H9 (cell line): ENCODE results near the gene ZNHIT2. TPM values are rescaled to one million over a fixed set of nuclear protein-coding genes. Genes with fewer than 3 reads are reported as not detected.

Experiments
- DNase-seq: peaks from one replicate; pipeline ENCODE4 v3.0.0-alpha.2; 2017
- H2AFZ ChIP-seq: one replicate; pipeline ENCODE4 v1.6.1; 2013; ENCODE audit warnings: mild to moderate bottlenecking, low read length, control low read depth, moderate library complexity
- H2AK5ac ChIP-seq: 2 replicates; pipeline ENCODE4 v1.6.1; 2013; ENCODE audit warnings: low read length, control low read depth, mixed read lengths; ENCODE audit not compliant: insufficient read length
- H2BK120ac ChIP-seq: one replicate; pipeline ENCODE4 v1.6.1; 2013; ENCODE audit warnings: low read depth, mild to moderate bottlenecking, low read length, control low read depth, inconsistent platforms; ENCODE audit not compliant: poor library complexity, severe bottlenecking
- H2BK12ac ChIP-seq: 2 replicates; pipeline ENCODE4 v1.6.1; 2013; ENCODE audit warnings: low read length, control low read depth, mixed read lengths, low read depth; ENCODE audit not compliant: insufficient read length
- H2BK15ac ChIP-seq: 2 replicates; pipeline ENCODE4 v1.6.1; 2013; ENCODE audit warnings: low read depth, low read length, control low read depth
- H2BK20ac ChIP-seq: one replicate; pipeline ENCODE4 v1.6.1; 2013; ENCODE audit warnings: low read depth, mild to moderate bottlenecking, low read length, control low read depth, inconsistent platforms; ENCODE audit not compliant: poor library complexity, severe bottlenecking
- H2BK5ac ChIP-seq: 2 replicates; pipeline ENCODE4 v1.6.1; 2013; ENCODE audit warnings: low read length, control low read depth, mixed read lengths; ENCODE audit not compliant: insufficient read length
- H3K14ac ChIP-seq: 2 replicates; pipeline ENCODE4 v1.6.1; 2013; ENCODE audit warnings: low read length, control low read depth; ENCODE audit not compliant: insufficient read depth
- H3K18ac ChIP-seq: 2 replicates; pipeline ENCODE4 v1.6.1; 2013; ENCODE audit warnings: low read depth, mild to moderate bottlenecking, mixed read lengths, low read length, control low read depth; ENCODE audit not compliant: insufficient read length
- H3K23ac ChIP-seq: 2 replicates; pipeline ENCODE4 v1.6.1; 2013; ENCODE audit warnings: low read length, control low read depth, mixed read lengths, low read depth; ENCODE audit not compliant: insufficient read length
- H3K23me2 ChIP-seq: 2 replicates; pipeline ENCODE4 v1.6.1; 2013; ENCODE audit warnings: low read depth, mild to moderate bottlenecking, mixed read lengths, low read length, control low read depth; ENCODE audit not compliant: insufficient read length, poor library complexity, severe bottlenecking
- H3K27ac ChIP-seq: 2 replicates; pipeline ENCODE4 v1.5.1; 2013; ENCODE audit warnings: low read length, control low read depth, mixed read lengths, low read depth; ENCODE audit not compliant: insufficient read length
- H3K27me3 ChIP-seq: 2 replicates; pipeline ENCODE4 v1.6.1; 2013; ENCODE audit warnings: low read length, control low read depth, inconsistent platforms; ENCODE audit not compliant: insufficient read depth
- H3K4ac ChIP-seq: 2 replicates; pipeline ENCODE4 v1.6.1; 2013; ENCODE audit warnings: low read depth, mild to moderate bottlenecking, control low read depth, inconsistent platforms, low read length, moderate library complexity
- H3K4me1 ChIP-seq: 2 replicates; pipeline ENCODE4 v1.6.1; 2013; ENCODE audit warnings: low read length, control low read depth, inconsistent platforms; ENCODE audit not compliant: insufficient read depth
- H3K4me2 ChIP-seq: 2 replicates; pipeline ENCODE4 v1.6.1; 2013; ENCODE audit warnings: low read length, control low read depth, mixed read lengths; ENCODE audit not compliant: insufficient read length, insufficient read depth
- H3K56ac ChIP-seq: 2 replicates; pipeline ENCODE4 v1.6.1; 2013; ENCODE audit warnings: low read depth, mild to moderate bottlenecking, mixed read lengths, low read length, control low read depth; ENCODE audit not compliant: insufficient read length
- H3K79me1 ChIP-seq: 2 replicates; pipeline ENCODE4 v1.6.1; 2013; ENCODE audit warnings: low read depth, mild to moderate bottlenecking, moderate library complexity, low read length, control low read depth, inconsistent platforms; ENCODE audit not compliant: insufficient read depth, poor library complexity, severe bottlenecking
- H3K79me2 ChIP-seq: 2 replicates; pipeline ENCODE4 v1.6.1; 2013; ENCODE audit warnings: low read length, control low read depth, inconsistent platforms; ENCODE audit not compliant: insufficient read depth
- H3K9ac ChIP-seq: 2 replicates; pipeline ENCODE4 v1.6.1; 2013; ENCODE audit warnings: low read length, control low read depth, mixed read lengths; ENCODE audit not compliant: insufficient read length; ENCODE audit errors: extremely low read depth
- H3K9me3 ChIP-seq: one replicate; pipeline ENCODE4 v1.6.1; 2013; ENCODE audit warnings: low read depth, low read length, inconsistent platforms; ENCODE audit not compliant: control insufficient read depth
- H3T11ph ChIP-seq: one replicate; pipeline ENCODE4 v1.6.1; 2013; ENCODE audit warnings: mild to moderate bottlenecking, low read length, control low read depth, inconsistent platforms
- H4K20me1 ChIP-seq: one replicate; pipeline ENCODE4 v1.6.1; 2013; ENCODE audit not compliant: control insufficient read depth, insufficient read length, insufficient read depth
- H4K5ac ChIP-seq: 2 replicates; pipeline ENCODE4 v1.6.1; 2013; ENCODE audit warnings: low read depth, mild to moderate bottlenecking, mixed read lengths, low read length, control low read depth; ENCODE audit not compliant: insufficient read length
- H4K8ac ChIP-seq: replicated peaks from 2 replicates; pipeline ENCODE4 v1.6.1; 2013; ENCODE audit warnings: low read length, control low read depth, mixed read lengths, low read depth; ENCODE audit not compliant: insufficient read length
- H4K91ac ChIP-seq: 2 replicates; pipeline ENCODE4 v1.6.1; 2013; ENCODE audit warnings: low read depth, mild to moderate bottlenecking, moderate library complexity, mixed read lengths, low read length, control low read depth; ENCODE audit not compliant: insufficient read length
- H3K27ac Mint-ChIP-seq, 3 experiments: 2 replicates in 2 of 3; 3 replicates in 1 of 3; pipeline ENCODE4 v1.8.0; 2020 to 2021; ENCODE audit warnings: mixed read lengths in 3 of 3, mild to moderate bottlenecking in 1 of 3, moderate library complexity in 1 of 3
- H3K27me3 Mint-ChIP-seq: 2 replicates; pipeline ENCODE4 v1.8.0; 2021; ENCODE audit warnings: low read depth, mild to moderate bottlenecking, moderate library complexity, mixed read lengths
- H3K36me3 Mint-ChIP-seq, 3 experiments: 2 replicates in 2 of 3; 3 replicates in 1 of 3; pipeline ENCODE4 v1.8.0; 2020 to 2021; ENCODE audit warnings: low read depth in 3 of 3, mixed read lengths in 3 of 3; ENCODE audit not compliant: insufficient read depth in 1 of 3
- H3K4me1 Mint-ChIP-seq, 2 experiments: 2 replicates each; pipeline ENCODE4 v1.8.0; 2020; ENCODE audit warnings: mixed read lengths in 2 of 2
- H3K4me3 Mint-ChIP-seq, 2 experiments: 2 replicates in 1 of 2; 3 replicates in 1 of 2; pipeline ENCODE4 v1.8.0; 2020 to 2021; ENCODE audit warnings: mild to moderate bottlenecking in 2 of 2, mixed read lengths in 2 of 2, moderate library complexity in 1 of 2
- H3K9me3 Mint-ChIP-seq, 2 experiments: 2 replicates in 1 of 2; 3 replicates in 1 of 2; pipeline ENCODE4 v1.8.0; 2020; ENCODE audit warnings: mild to moderate bottlenecking in 2 of 2, mixed read lengths in 2 of 2, moderate library complexity in 1 of 2
- WGBS: extraction: QIAGEN DNeasy Blood & Tissue Kit; methylation state at CpG from one replicate; pipeline ENCODE4 v1.1.7; 2013; ENCODE audit warnings: missing lambda C conversion rate, low lambda C conversion rate, mixed read lengths; ENCODE audit not compliant: insufficient read length; ENCODE audit errors: extremely low coverage; 5-methylcytosine and 5-hydroxymethylcytosine counted together
- total RNA-seq: library from RNA; stranded (reverse); gene quantifications from 2 replicates; pipeline ENCODE4 v1.2.1, GENCODE V29; 2021
- TF ChIP-seq, protein P1 (sequence below): fragments of 200-600 bp; sonication (generic); conservative IDR thresholded peaks from 3 replicates; pipeline ENCODE4 v1.8.0; 2021; ENCODE audit warnings: antibody characterized with exemption, mild to moderate bottlenecking

Gene ZNHIT2
- total RNA-seq, 1 experiment from 2014 or later, result 18.3 TPM

DNA sequence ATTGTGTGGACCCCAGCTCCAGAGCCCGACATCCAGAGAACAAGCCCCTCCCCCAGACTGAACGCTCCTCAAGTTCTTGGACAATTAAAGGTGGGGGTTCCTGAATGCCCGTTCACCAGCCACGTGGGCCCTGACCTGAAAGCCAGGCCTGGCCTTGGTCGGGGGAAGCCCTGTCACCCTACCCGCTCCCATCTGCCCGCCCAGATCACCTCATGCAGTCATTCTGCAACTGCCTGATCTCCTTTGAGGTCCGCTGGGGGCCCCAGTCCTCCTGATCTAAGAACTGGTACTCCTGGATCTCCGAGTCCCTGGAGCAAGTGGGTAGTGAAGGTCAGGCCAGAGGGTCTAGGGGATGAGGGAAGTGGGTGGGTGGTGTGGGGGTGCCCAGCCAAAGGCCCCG, 50.1 kb downstream of the ZNHIT2 start:
- H3K23me2 ChIP-seq, result no peaks in the 10 kb centered on the region
- H3K14ac ChIP-seq, result no peak overlapping the region
- H3K9me3 Mint-ChIP-seq, result no peaks in the 10 kb centered on the region
- WGBS, result no CpG with 5 or more reads among the region's 10 CpGs
- no peak overlapping the region for H2AFZ ChIP-seq
- DNase-seq, result no peak
- H4K8ac ChIP-seq, result no peak overlapping the region
- no peaks in the 10 kb centered on the region for H3K27me3 ChIP-seq
- H3T11ph ChIP-seq, result no peak overlapping the region
- no peaks in the 10 kb centered on the region for H3K36me3 Mint-ChIP-seq
- H3K79me2 ChIP-seq, result no peaks in the 10 kb centered on the region
- peak overlapping the region in 1 of 2 experiments; percentile 63; a peak in 2 of 5 replicates for H3K4me3 Mint-ChIP-seq
- H3K4me2 ChIP-seq, result no peak overlapping the region
- H3K27me3 Mint-ChIP-seq, result no peaks in the 10 kb centered on the region
- peak overlapping the region; percentile 67 for H4K91ac ChIP-seq
- peak overlapping the region; percentile 92 to 97 (median 95) for H3K27ac Mint-ChIP-seq
- H2BK20ac ChIP-seq, result no peak overlapping the region
- no peak overlapping the region for H2AK5ac ChIP-seq
- no peak overlapping the region for H3K9ac ChIP-seq
- peaks cover 21 to 31% of the 10 kb centered on the region in 2 experiments for H3K4me1 Mint-ChIP-seq
- no peak overlapping the region for H3K4ac ChIP-seq
- no peaks in the 10 kb centered on the region for H3K9me3 ChIP-seq
- H3K18ac ChIP-seq, result no peak overlapping the region
- peaks cover 6% of the 10 kb centered on the region; the same call in 1 of the 2 replicates for H3K4me1 ChIP-seq
- H2BK12ac ChIP-seq, result no peak overlapping the region
- no peak overlapping the region for H2BK15ac ChIP-seq
- no peak overlapping the region for H3K23ac ChIP-seq
- H4K5ac ChIP-seq, result no peak overlapping the region
- H4K20me1 ChIP-seq, result no peaks in the 10 kb centered on the region
- no peak overlapping the region for H2BK120ac ChIP-seq
- no peak overlapping the region for H2BK5ac ChIP-seq
- no peak overlapping the region for H3K27ac ChIP-seq
- no peaks in the 10 kb centered on the region for H3K79me1 ChIP-seq
- TF ChIP-seq, protein P1, sequence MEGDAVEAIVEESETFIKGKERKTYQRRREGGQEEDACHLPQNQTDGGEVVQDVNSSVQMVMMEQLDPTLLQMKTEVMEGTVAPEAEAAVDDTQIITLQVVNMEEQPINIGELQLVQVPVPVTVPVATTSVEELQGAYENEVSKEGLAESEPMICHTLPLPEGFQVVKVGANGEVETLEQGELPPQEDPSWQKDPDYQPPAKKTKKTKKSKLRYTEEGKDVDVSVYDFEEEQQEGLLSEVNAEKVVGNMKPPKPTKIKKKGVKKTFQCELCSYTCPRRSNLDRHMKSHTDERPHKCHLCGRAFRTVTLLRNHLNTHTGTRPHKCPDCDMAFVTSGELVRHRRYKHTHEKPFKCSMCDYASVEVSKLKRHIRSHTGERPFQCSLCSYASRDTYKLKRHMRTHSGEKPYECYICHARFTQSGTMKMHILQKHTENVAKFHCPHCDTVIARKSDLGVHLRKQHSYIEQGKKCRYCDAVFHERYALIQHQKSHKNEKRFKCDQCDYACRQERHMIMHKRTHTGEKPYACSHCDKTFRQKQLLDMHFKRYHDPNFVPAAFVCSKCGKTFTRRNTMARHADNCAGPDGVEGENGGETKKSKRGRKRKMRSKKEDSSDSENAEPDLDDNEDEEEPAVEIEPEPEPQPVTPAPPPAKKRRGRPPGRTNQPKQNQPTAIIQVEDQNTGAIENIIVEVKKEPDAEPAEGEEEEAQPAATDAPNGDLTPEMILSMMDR, result no peak
- H3K56ac ChIP-seq, result no peak overlapping the region
